HG02588 (cell line): Measurements from ENCODE around the gene NEMP2.

Source experiments
- ATAC-seq: cut with Tn5 transposase; IDR thresholded peaks from one replicate; pipeline ENCODE4 v1.9.1; 2021; ENCODE audit warnings: mild to moderate bottlenecking, moderate library complexity; ENCODE audit not compliant: unreplicated experiment

Gene NEMP2

GRCh38 chr2:190458352-190459107 is 76.0 kb downstream of the NEMP2 start:
- ATAC-seq, result no peak

- no peak for ATAC-seq
These were observed 77.3 kb downstream of the NEMP2 start for GRCh38 chr2:190457256-190457655.

GRCh38 chr2:190456833-190457232 is 77.7 kb downstream of the NEMP2 start:
- ATAC-seq, result no peak

- no peak for ATAC-seq
These were observed 79.0 kb downstream of the NEMP2 start for GRCh38 chr2:190455358-190456095.

- no peak for ATAC-seq
These were observed 79.7 kb downstream of the NEMP2 start for GRCh38 chr2:190454795-190455194.
